HG02852 (cell line): Measurements from ENCODE around the gene CNTN2.

ENCODE experiments used
- ATAC-seq: cut with Tn5 transposase; IDR thresholded peaks from one replicate; pipeline ENCODE4 v1.9.1; 2021; ENCODE audit warnings: mild to moderate bottlenecking, moderate library complexity; ENCODE audit not compliant: unreplicated experiment

Gene CNTN2

GRCh38 chr1:205042911-205043806 is at the start of gene CNTN2:
Gene CNTN2 (plus strand): TSS chr1:205043212. CDS start chr1:205053186, 9,974 bp downstream.
- no peak for ATAC-seq

GRCh38 chr1:204994086-204994862 is 48.7 kb upstream of the CNTN2 start:
- no peak for ATAC-seq

- ATAC-seq, result no peak
These were observed 46.0 kb upstream of the CNTN2 start for GRCh38 chr1:204996981-204997380.

GRCh38 chr1:204997591-204998355 is 45.2 kb upstream of the CNTN2 start:
- no peak for ATAC-seq

- no peak for ATAC-seq
These were observed 41.9 kb upstream of the CNTN2 start for GRCh38 chr1:205001162-205001561.

- ATAC-seq, result no peak
These were observed 40.3 kb upstream of the CNTN2 start for GRCh38 chr1:205002705-205003104.

GRCh38 chr1:205003358-205004131 is 39.5 kb upstream of the CNTN2 start:
- ATAC-seq, result no peak

- no peak for ATAC-seq
These were observed 38.7 kb upstream of the CNTN2 start for GRCh38 chr1:205004351-205004750.

- no peak for ATAC-seq
These were observed 34.1 kb upstream of the CNTN2 start for GRCh38 chr1:205008896-205009295.

- no peak for ATAC-seq
These were observed 33.3 kb upstream of the CNTN2 start for GRCh38 chr1:205009670-205010069.

- no peak for ATAC-seq
These were observed 30.4 kb upstream of the CNTN2 start for GRCh38 chr1:205012391-205013140.

GRCh38 chr1:205013683-205014367 is 29.2 kb upstream of the CNTN2 start:
- no peak for ATAC-seq

GRCh38 chr1:205014783-205015182 is 28.2 kb upstream of the CNTN2 start:
- ATAC-seq, result no peak

- ATAC-seq, result no peak
These were observed 27.8 kb upstream of the CNTN2 start for GRCh38 chr1:205015241-205015640.

GRCh38 chr1:205016075-205016474 is 26.9 kb upstream of the CNTN2 start:
- ATAC-seq, result no peak

- ATAC-seq, result no peak
These were observed 26.4 kb upstream of the CNTN2 start for GRCh38 chr1:205016584-205016983.

- ATAC-seq, result no peak
These were observed 26.0 kb upstream of the CNTN2 start for GRCh38 chr1:205017001-205017400.

GRCh38 chr1:205017766-205018165 is 25.2 kb upstream of the CNTN2 start:
- ATAC-seq, result no peak

- ATAC-seq, result no peak
These were observed 24.6 kb upstream of the CNTN2 start for GRCh38 chr1:205018381-205018780.
